ENCODE measurements around the gene TPPP.

The TPPP gene

DNA sequence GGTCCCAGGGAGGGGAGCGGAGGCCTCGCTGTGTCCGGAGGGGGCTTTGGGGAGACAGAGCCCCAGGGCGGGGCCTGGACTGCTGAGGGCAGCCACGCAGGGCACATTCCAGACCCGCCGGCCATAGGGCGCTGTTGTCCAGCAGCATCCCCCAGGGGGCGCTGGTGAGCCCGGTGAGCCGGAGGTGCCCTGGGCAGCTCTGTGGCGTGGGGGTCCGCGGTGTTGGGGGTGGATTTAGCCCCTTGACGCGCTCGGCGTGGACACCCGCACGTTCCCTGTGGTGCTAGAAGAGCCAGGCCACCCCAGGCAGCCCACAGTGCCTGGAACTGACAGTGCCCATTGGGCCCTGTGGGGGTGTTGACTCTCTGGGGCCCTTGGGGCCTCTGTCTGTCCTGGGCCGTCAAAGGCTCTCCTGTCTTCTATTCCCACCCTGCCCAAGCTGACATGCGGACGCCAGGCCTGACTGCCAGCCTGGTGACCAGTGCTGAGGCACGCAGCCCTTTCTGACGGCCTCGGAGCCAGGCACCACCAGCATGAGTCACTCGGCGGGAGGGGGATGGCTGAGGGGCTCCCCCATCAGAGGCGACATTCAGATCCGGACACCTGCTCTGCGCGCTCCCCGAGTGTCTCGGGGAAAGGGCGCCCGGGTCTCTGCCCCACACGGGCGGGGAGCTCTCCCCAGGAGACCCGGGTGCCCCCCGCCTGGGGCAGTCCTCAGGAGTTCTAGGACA is 23.9 kb downstream of the TPPP start:
- H3K4me3 ChIP-seq (ENCODE audit: low read length) = no peak overlapping the region
- DNase-seq (ENCODE audit: low read depth, low spot score) = no peak

GRCh38 chr5:668283-668995 is 24.7 kb downstream of the TPPP start:
- no peak overlapping the region for H3K4me3 ChIP-seq (ENCODE audit: low read length)
- no peak for DNase-seq (ENCODE audit: low read depth, low spot score)

DNA sequence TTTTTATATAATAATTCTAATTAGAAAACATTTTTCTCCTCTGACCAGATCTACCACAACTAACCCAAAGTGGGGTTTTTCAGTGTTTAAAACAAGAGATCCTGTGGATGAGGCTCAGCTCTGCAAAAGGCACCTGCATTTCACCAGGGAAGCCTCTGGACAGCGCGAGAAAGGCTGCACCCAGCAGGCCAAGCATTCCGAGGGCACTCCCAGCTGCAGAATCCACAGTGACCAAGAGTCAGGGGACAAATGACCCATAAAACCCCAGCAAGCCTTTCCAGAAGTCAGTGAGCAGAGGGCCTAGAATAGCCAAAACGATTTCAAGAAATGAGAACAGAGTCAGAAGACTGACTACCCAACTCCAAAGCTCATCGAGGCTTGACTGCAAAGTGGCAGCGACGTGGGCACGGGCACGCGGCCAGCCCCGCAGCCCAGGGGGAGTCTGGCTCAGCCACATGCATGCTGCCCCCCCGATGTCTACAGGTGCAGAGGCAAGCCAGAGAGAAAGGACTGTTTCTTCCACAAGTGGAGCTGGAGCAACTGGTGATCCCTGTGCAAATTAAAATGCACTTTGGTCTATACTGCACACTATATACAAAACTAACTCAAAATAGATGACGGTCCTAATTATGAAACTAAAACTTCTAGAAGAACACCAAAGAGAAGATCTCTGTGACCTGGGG is 26.2 kb downstream of the TPPP start:
- DNase-seq (ENCODE audit: low read depth, low spot score) = no peak
- no peak overlapping the region for H3K4me3 ChIP-seq (ENCODE audit: low read length)

DNA sequence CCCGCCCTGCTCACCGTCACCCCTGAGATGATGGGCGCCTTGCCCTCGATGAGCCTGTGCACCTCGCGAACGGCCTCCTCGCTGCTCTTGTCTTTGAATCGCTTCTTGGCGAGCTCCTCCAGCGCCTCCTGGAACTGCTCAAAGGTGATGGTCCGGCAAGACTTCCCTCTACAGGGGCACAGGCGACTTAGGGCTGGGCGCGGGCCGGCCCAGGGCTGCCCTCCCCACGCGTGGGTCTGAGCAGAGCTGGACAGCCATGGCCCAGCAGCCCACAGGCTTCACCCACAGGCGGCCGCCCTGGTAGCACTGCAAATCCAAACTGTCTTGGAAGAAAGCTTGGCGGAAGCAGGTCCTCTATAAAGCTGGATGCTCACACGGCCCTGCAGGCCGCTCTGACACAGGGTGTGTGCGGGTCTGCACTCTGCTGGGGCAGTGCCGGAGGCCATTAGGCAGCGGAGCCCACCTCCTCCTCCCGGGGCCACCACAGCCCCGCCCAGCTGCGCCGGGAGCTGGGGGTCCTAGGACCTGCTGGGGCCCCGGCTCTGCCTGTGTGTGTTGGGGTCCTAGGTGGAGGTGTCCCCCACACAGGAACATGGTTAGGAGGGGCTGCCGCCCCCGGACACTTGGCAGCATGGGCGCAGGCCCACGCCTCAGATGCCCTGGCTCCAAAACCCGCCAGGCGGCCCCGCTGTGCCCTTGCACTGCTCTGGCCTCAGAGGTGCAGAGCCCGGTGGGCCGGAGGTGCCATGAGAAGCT is 27.0 kb downstream of the TPPP start:
- no peak for DNase-seq (ENCODE audit: low read depth, low spot score)
- no peak overlapping the region for H3K4me3 ChIP-seq (ENCODE audit: low read length)

GRCh38 chr5:665541-665955 is 27.6 kb downstream of the TPPP start:
- DNase-seq (ENCODE audit: low read depth, low spot score) = no peak
- H3K4me3 ChIP-seq (ENCODE audit: low read length) = no peak overlapping the region

DNA sequence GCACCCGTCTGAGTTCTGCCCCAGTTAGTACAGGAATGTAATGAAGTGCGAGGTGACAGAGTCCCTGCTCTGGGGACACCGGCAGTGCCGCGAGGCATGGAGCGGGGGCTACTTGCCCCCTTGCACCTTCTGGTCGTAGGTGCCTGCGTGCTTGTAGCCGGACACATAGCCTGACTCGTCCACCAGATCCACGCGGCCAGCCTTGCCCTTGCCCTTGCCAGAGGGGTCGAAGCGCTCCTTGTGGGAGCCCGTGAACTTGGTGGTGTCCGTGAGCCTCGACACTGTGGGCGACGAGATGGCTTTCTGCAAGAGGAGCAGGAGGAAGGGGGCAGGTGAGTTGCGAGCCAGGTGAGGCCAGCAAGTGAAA is 28.2 kb downstream of the TPPP start:
- no peak for DNase-seq (ENCODE audit: low read depth, low spot score)
- no peak overlapping the region for H3K4me3 ChIP-seq (ENCODE audit: low read length)

- H3K4me3 ChIP-seq (ENCODE audit: low read length) = no peak overlapping the region
- no peak for DNase-seq (ENCODE audit: low read depth, low spot score)
These were observed 28.7 kb downstream of the TPPP start for GRCh38 chr5:664343-664993.

DNA sequence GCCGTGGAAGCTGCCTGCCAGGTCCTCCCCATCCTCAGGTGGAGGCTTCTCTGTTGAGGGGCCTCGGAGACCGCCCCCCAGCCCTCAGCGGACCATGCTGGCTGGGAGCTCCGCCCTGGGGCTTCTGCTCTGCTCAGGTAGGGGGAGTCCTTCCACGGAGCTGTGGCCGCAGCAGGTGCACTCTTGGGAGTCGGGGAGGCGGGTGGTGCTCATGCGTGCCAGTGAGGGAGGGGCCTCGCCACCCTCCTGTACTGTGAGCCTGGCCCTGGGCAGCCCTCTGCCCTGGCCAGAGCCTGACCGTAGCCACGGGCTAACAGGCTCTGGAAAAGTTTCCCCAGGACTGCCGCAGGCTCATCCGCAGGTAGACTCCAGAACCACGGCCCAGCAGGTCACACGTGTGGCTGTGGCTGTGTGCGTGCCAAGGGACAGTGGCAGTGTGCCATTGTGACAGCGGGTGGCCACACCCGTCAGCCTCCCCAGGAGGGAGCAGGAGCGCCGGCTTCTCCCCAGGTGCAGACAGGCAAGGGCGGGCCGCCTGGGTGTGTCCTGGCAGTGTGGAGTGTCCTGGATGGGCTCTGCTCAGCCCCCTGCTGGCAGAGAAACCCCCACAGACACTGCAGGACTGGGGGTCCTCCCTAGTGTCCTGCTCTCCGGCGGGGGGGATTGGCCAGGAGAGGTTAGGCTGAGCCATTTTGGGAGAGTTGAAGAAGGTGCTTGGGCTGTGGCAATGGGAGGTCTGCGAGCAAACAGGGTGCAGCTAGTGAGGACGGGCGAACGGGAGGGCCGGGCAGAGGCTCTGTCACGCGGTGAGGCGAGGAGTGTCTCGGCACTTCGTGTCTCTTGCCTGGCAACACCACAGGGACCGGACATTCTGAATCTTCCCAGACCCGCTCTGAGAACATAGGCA is 29.5 kb downstream of the TPPP start:
- DNase-seq (ENCODE audit: low read depth, low spot score) = no peak

GRCh38 chr5:662751-663435 is 30.3 kb downstream of the TPPP start:
- no peak for DNase-seq (ENCODE audit: low read depth, low spot score)
- H3K4me3 ChIP-seq (ENCODE audit: low read length) = no peak overlapping the region

More for the DNA sequence above, 29.5 kb downstream of the TPPP start:
- H3K4me3 ChIP-seq (ENCODE audit: low read length) = no peak overlapping the region

GRCh38 chr5:661891-662750 is 31.0 kb downstream of the TPPP start:
- no peak for DNase-seq (ENCODE audit: low read depth, low spot score)
- H3K4me3 ChIP-seq (ENCODE audit: low read length) = no peak overlapping the region

GRCh38 chr5:660491-661030 is 32.6 kb downstream of the TPPP start:
- no peak for DNase-seq (ENCODE audit: low read depth, low spot score)
- no peak overlapping the region for H3K4me3 ChIP-seq (ENCODE audit: low read length)

GRCh38 chr5:659496-660263 is 33.5 kb downstream of the TPPP start:
- no peak for DNase-seq (ENCODE audit: low read depth, low spot score)
- H3K4me3 ChIP-seq (ENCODE audit: low read length) = no peak overlapping the region

- DNase-seq (ENCODE audit: low read depth, low spot score) = no peak
- H3K4me3 ChIP-seq (ENCODE audit: low read length) = no peak overlapping the region
These were observed 35.0 kb downstream of the TPPP start for GRCh38 chr5:658103-658502.

GRCh38 chr5:657570-657969 is 35.6 kb downstream of the TPPP start:
- DNase-seq (ENCODE audit: low read depth, low spot score) = no peak
- no peak overlapping the region for H3K4me3 ChIP-seq (ENCODE audit: low read length)

DNA sequence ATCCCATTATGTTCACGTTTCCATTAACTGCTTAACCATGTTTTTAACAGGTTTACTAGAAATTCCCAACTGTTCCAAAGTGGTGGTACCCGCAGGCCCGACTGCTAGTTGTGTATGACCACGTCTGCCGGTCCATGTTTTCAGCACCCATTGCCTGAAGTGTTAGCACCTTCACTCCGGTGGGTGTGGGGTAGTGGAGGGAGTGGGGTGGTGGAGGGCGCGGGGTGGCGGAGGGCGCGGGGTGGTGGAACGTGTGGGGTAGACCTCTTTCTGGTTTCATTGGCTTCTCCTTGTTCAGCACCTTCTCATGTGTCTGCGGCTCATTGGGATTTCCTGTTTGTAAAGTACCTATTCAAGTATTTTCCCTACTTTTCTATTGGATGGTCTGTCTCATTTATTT is 37.7 kb downstream of the TPPP start:
- DNase-seq (ENCODE audit: low read depth, low spot score) = no peak
- no peak overlapping the region for H3K4me3 ChIP-seq (ENCODE audit: low read length)

All from Jurkat, Clone E6-1 (cell line).